Measurements from ENCODE around the gene MYO7B. TPM values are rescaled to one million over a fixed set of nuclear protein-coding genes. Genes with fewer than 3 reads are reported as not detected.
A peak's percentile ranks its signal among the peaks of the same experiment; 100 is the strongest.

Gene MYO7B
- total RNA-seq, 1 experiment from 2014 or later: 1.2 TPM

GRCh38 chr2:127611076-127611925 lies 75.8 kb downstream of the MYO7B start:
- Histone ChIP-seq H3K4me1 (replicated peaks) (peaks cover 22% of the 10 kb centered on the region), H3K4me3 (no peak overlapping the region)

GRCh38 chr2:127612111-127612822 lies 76.8 kb downstream of the MYO7B start:
- Histone ChIP-seq H3K27ac (no peak overlapping the region), H3K4me3 (no peak overlapping the region), H3K36me3 (no peaks in the 10 kb centered on the region), H3K27me3 (replicated peaks) (no peaks in the 10 kb centered on the region), H3K9me3 (replicated peaks) (peaks cover 15% of the 10 kb centered on the region), H3K4me1 (replicated peaks) (peaks cover 22% of the 10 kb centered on the region)
- DNase-seq (ENCODE audit: low read depth in 1 of 2, low spot score in 2 of 2): peak in 1 of 2 experiments; percentile 28

More at GRCh38 chr2:127611076-127611925, 75.8 kb downstream of the MYO7B start:
- Histone ChIP-seq H3K27ac (no peak overlapping the region), H3K27me3 (replicated peaks) (no peaks in the 10 kb centered on the region), H3K36me3 (no peaks in the 10 kb centered on the region), H3K9me3 (replicated peaks) (peaks cover 15% of the 10 kb centered on the region)
- DNase-seq (ENCODE audit: low read depth in 1 of 2, low spot score in 2 of 2): peak in 1 of 2 experiments; percentile 33

DNA sequence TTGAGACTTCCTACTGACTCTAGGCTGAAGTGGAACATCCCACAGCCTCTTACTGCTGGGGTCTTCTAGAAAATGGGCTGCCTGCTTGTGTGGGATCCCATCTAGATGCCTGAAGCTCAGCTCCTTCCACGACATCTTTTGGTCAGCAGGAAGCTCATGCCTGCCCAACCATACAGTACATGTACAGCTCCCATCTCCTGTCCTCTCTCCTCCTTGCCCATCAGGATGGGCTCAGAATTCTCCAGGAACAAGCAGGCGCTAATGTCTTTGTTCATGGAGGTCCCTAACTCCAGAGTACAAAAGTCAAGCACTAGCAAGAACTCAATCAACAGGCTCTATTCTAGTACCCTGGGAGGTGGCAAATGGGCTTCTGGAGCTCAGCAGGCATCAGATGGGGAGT lies 78.8 kb downstream of the MYO7B start:
- H3K36me3 ChIP-seq: no peaks in the 10 kb centered on the region
- DNase-seq (ENCODE audit: low read depth in 1 of 2, low spot score in 2 of 2): no peak
- peaks cover 15% of the 10 kb centered on the region for H3K9me3 ChIP-seq (replicated peaks)
- H3K27ac ChIP-seq: no peak overlapping the region
- peaks cover 22% of the 10 kb centered on the region for H3K4me1 ChIP-seq (replicated peaks)
- H3K4me3 ChIP-seq: no peak overlapping the region
- H3K27me3 ChIP-seq (replicated peaks): no peaks in the 10 kb centered on the region

DNA sequence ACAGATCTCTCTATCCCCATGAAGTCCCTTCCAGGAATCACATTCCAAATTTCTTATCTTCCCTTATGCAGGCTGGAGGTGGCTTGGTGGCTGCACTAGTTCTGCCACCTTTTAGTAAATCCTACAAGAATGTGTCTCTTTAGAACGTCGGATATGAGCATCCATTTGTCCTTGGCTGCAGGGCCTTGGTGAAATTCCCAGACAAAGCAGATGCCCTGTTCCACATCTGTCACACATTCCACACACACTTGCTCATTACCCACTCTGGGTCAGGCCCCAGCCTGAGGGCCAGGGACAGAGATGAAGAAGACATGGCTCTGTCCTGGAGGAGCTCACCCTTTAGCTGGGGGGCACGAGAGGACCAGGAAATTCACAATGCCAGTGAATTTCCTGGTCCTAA lies 79.2 kb downstream of the MYO7B start:
- H3K36me3 ChIP-seq: no peaks in the 10 kb centered on the region
- no peaks in the 10 kb centered on the region for H3K27me3 ChIP-seq (replicated peaks)
- peak in 1 of 2 experiments; percentile 50 for DNase-seq (ENCODE audit: low read depth in 1 of 2, low spot score in 2 of 2)
- 0 out of 2 replicates have a peak overlapping the region, but pooled peaks have one; percentile 11 for H3K27ac ChIP-seq
- H3K4me3 ChIP-seq: no peak overlapping the region
- peaks cover 15% of the 10 kb centered on the region for H3K9me3 ChIP-seq (replicated peaks)
- H3K4me1 ChIP-seq (replicated peaks): peaks cover 22% of the 10 kb centered on the region

GRCh38 chr2:127615511-127616166 lies 80.2 kb downstream of the MYO7B start:
- H3K36me3 ChIP-seq: no peaks in the 10 kb centered on the region
- no peaks in the 10 kb centered on the region for H3K27me3 ChIP-seq (replicated peaks)
- H3K9me3 ChIP-seq (replicated peaks): peaks cover 15% of the 10 kb centered on the region
- no peak overlapping the region for H3K4me3 ChIP-seq
- 0 out of 2 replicates have a peak overlapping the region, but pooled peaks have one; percentile 44 for H3K27ac ChIP-seq
- H3K4me1 ChIP-seq (replicated peaks): peaks cover 22% of the 10 kb centered on the region
- peak in 1 of 2 experiments; percentile 41 for DNase-seq (ENCODE audit: low read depth in 1 of 2, low spot score in 2 of 2)

GRCh38 chr2:127618551-127619202 lies 83.2 kb downstream of the MYO7B start:
- no peak overlapping the region for H3K4me3 ChIP-seq
- no peaks in the 10 kb centered on the region for H3K27me3 ChIP-seq (replicated peaks)
- no peak for DNase-seq (ENCODE audit: low read depth in 1 of 2, low spot score in 2 of 2)
- no peak overlapping the region for H3K27ac ChIP-seq
- H3K36me3 ChIP-seq: no peaks in the 10 kb centered on the region
- H3K9me3 ChIP-seq (replicated peaks): peaks cover 3% of the 10 kb centered on the region
- peaks cover 32% of the 10 kb centered on the region for H3K4me1 ChIP-seq (replicated peaks)

GRCh38 chr2:127619203-127619590 lies 83.7 kb downstream of the MYO7B start:
- H3K4me1 ChIP-seq (replicated peaks): peaks cover 36% of the 10 kb centered on the region
- DNase-seq (ENCODE audit: low read depth in 1 of 2, low spot score in 2 of 2): no peak
- no peaks in the 10 kb centered on the region for H3K27me3 ChIP-seq (replicated peaks)
- no peak overlapping the region for H3K27ac ChIP-seq
- H3K9me3 ChIP-seq (replicated peaks): no peaks in the 10 kb centered on the region
- no peak overlapping the region for H3K4me3 ChIP-seq
- no peaks in the 10 kb centered on the region for H3K36me3 ChIP-seq

- H3K4me3 ChIP-seq: no peak overlapping the region
- H3K9me3 ChIP-seq (replicated peaks): no peaks in the 10 kb centered on the region
- H3K27ac ChIP-seq: no peak overlapping the region
- peaks cover 34% of the 10 kb centered on the region for H3K4me1 ChIP-seq (replicated peaks)
- no peaks in the 10 kb centered on the region for H3K36me3 ChIP-seq
- H3K27me3 ChIP-seq (replicated peaks): no peaks in the 10 kb centered on the region
- peak in 1 of 2 experiments; percentile 37 for DNase-seq (ENCODE audit: low read depth in 1 of 2, low spot score in 2 of 2)
Observed at GRCh38 chr2:127619877-127620705, 84.6 kb downstream of the MYO7B start.

DNA sequence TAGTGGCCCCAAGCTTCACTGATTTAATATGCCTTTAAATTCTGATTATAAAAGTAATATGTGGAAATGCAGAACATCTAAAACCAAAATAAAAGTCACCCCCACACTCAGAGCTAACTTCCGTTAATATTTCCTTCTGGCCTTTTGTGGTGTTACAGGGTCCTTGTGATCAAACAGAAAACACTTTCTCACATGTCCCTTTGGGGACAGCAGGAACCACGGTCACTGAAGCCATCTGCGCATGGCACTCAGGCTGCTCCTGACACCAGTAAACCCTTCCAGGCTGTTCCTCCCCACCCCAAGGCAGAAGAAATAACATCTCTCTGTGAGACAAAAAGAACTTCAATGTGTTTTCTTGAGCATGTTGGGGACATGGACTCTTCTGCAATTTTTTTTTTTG lies 85.4 kb downstream of the MYO7B start:
- no peak overlapping the region for H3K27ac ChIP-seq
- no peaks in the 10 kb centered on the region for H3K27me3 ChIP-seq (replicated peaks)
- peak in 1 of 2 experiments; percentile 12 for DNase-seq (ENCODE audit: low read depth in 1 of 2, low spot score in 2 of 2)
- no peak overlapping the region for H3K4me3 ChIP-seq
- H3K36me3 ChIP-seq: no peaks in the 10 kb centered on the region
- peaks cover 26% of the 10 kb centered on the region for H3K4me1 ChIP-seq (replicated peaks)
- no peaks in the 10 kb centered on the region for H3K9me3 ChIP-seq (replicated peaks)

- no peaks in the 10 kb centered on the region for H3K27me3 ChIP-seq (replicated peaks)
Observed at GRCh38 chr2:127621981-127622431, 86.5 kb downstream of the MYO7B start.

DNA sequence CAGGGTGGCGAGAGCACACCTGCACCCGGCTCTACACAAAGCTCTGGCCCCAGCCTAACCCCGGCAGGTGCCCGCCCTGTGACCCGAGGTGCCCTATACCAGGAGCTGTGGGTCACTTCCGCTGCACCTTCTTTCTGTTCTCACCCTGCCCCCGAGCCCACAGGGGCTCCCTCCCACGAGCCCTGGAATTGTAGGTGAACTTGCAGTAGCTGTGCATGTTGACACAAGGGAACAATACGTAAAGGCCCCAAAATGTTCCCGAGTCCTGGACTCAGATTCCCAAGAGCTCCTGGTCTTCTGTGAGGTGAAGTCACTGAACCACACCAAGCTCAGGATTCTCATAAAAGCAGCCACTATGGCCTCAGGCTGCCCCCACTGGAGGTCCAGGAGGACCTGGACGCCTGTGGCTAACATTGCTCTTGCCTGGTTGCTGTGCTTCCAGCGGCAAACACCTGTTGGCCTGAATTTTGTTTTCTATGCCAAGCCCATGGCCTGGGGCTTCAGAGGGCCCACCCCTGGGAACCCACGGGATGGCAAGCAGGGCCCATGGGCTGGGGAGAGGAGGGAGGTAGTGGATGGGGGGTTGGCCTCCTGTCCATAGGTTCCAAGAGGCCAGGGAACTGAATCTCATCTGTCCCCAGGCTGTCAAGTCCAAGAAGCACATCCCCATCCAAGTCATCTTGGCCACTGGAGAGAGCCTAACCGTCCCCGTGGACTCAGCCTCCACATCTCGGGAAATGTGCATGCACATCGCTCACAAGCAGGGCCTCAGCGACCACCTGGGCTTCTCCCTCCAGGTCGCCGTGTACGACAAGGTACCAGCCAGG lies 87.3 kb downstream of the MYO7B start:
- H3K4me1 ChIP-seq (replicated peaks): peaks cover 22% of the 10 kb centered on the region
- H3K27me3 ChIP-seq (replicated peaks): no peaks in the 10 kb centered on the region
- DNase-seq (ENCODE audit: low read depth in 1 of 2, low spot score in 2 of 2): peak in 1 of 2 experiments; percentile 38
- H3K9me3 ChIP-seq (replicated peaks): no peaks in the 10 kb centered on the region
- H3K27ac ChIP-seq: no peak overlapping the region; the same call in 1 of the 2 replicates
- no peak overlapping the region for H3K4me3 ChIP-seq
- no peaks in the 10 kb centered on the region for H3K36me3 ChIP-seq

More at GRCh38 chr2:127621981-127622431, 86.5 kb downstream of the MYO7B start:
- H3K4me1 ChIP-seq (replicated peaks): peaks cover 22% of the 10 kb centered on the region
- H3K36me3 ChIP-seq: no peaks in the 10 kb centered on the region
- H3K4me3 ChIP-seq: no peak overlapping the region
- H3K9me3 ChIP-seq (replicated peaks): no peaks in the 10 kb centered on the region
- no peak overlapping the region for H3K27ac ChIP-seq
- peak in 1 of 2 experiments; percentile 36 for DNase-seq (ENCODE audit: low read depth in 1 of 2, low spot score in 2 of 2)
